ENCODE data around the gene NUP160. TPM values are rescaled to one million over a fixed set of nuclear protein-coding genes. Genes with fewer than 3 reads are reported as not detected.

The NUP160 gene
- total and polyA plus RNA-seq, 2 of the 8 experiments (the other 6 are each of a cell fraction or from before 2014, with no cell fraction given), result 44.6 to 100 TPM

DNA sequence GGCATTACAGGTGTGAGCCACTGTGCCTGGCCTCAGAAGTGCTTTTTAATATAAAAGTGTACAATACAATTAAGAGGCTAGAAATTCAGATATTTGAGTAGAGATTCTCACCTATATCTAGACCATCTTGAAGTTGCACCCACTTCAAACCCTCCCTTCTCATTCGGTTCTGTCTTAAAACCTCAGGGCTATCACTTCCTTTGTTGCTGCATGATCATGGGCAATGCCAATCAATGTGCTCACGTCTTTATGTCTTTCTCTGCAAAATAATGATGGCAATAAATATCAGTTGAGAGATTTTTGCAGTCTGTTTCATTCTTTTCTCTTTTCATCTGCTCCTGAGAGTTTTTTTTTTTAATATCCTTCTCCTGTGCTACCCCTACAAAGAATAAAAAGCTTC, 9.3 kb upstream of the NUP160 start:
- no peak overlapping the region for H3K18ac ChIP-seq (ENCODE audit: extremely low read depth, low read length)
- no peak overlapping the region for H2BK20ac ChIP-seq (ENCODE audit: low read length)
- no peaks in the 10 kb centered on the region for H3K23me2 ChIP-seq (ENCODE audit: low read depth, low read length)
- FAIRE-seq, result no peak
- no peak overlapping the region for H4K8ac ChIP-seq (ENCODE audit: extremely low read depth, insufficient read depth, low read length)
- no peak overlapping the region for H2BK120ac ChIP-seq (replicated peaks; ENCODE audit: low read depth, low read length)
- no peak overlapping the region for H2BK12ac ChIP-seq (ENCODE audit: low read depth, low read length)
- no peaks in the 10 kb centered on the region for H3K79me1 ChIP-seq (ENCODE audit: low read depth, low read length)
- WGBS, 2 experiments (ENCODE audit: extremely low coverage in 1 of 2, insufficient coverage in 1 of 2, insufficient read length in 1 of 2, insufficient replicate concordance in 2 of 2, low coverage in 1 of 2, low lambda C conversion rate in 2 of 2, missing lambda C conversion rate in 1 of 2), result 91% methylated on average over 2 of the region's 2 CpGs; no CpG with 5 or more reads in 1 of the 2 experiments
- H3K56ac ChIP-seq (replicated peaks; ENCODE audit: insufficient read length, low read depth, low read length), result no peak overlapping the region
- H3K4me3 ChIP-seq (ENCODE audit: extremely low read depth in 1 of 4, insufficient read depth in 2 of 4, low read depth in 3 of 4, low read length in 4 of 4), result no peak overlapping the region
- no peak overlapping the region for H3K27ac ChIP-seq (ENCODE audit: low read depth, low read length)
- POLR2A ChIA-PET (ENCODE audit: partially characterized antibody), result no interaction called here
- H2BK15ac ChIP-seq (ENCODE audit: low read length), result no peak overlapping the region
- CTCF ChIA-PET (ENCODE audit: partially characterized antibody), result no interaction called here
- no peaks in the 10 kb centered on the region for H3K79me2 ChIP-seq (ENCODE audit: control insufficient read depth in 1 of 2, insufficient read depth in 2 of 2, low read length in 2 of 2)
- no peaks in the 10 kb centered on the region for H3K4me1 ChIP-seq (replicated peaks in 1 of 4; ENCODE audit: control insufficient read depth in 3 of 4, insufficient read depth in 4 of 4, low read length in 3 of 4)
- no peak overlapping the region for H3K4me2 ChIP-seq (ENCODE audit: insufficient read depth in 1 of 2, low read depth in 2 of 2, low read length in 2 of 2)
- no peak overlapping the region for H2AFZ ChIP-seq (ENCODE audit: low read length)
- no peak for DNase-seq (ENCODE audit: low read depth in 1 of 2, low spot score in 2 of 2)
- H3K4ac ChIP-seq (replicated peaks; ENCODE audit: insufficient read length, low read depth, low read length), result no peak overlapping the region
- H3K9ac ChIP-seq (replicated peaks in 1 of 4; ENCODE audit: extremely low read depth in 1 of 4, low read depth in 3 of 4, low read length in 3 of 4), result no peak overlapping the region
- no peaks in the 10 kb centered on the region for H3K36me3 ChIP-seq (ENCODE audit: control insufficient read depth in 2 of 4, insufficient read depth in 4 of 4, low read length in 3 of 4)
- H2BK5ac ChIP-seq (ENCODE audit: low read depth, low read length), result no peak overlapping the region
- no peaks in the 10 kb centered on the region for H3K9me3 ChIP-seq (ENCODE audit: insufficient read depth in 2 of 2, low read depth in 1 of 2, low read length in 1 of 2)
- H4K91ac ChIP-seq (replicated peaks; ENCODE audit: insufficient read length, low read length), result no peak overlapping the region
- no peak overlapping the region for H3K23ac ChIP-seq (ENCODE audit: insufficient read length)
- H4K20me1 ChIP-seq (replicated peaks in 1 of 2; ENCODE audit: control insufficient read depth in 1 of 2, insufficient read depth in 2 of 2, low read length in 2 of 2), result no peaks in the 10 kb centered on the region
- no peaks in the 10 kb centered on the region for H3K27me3 ChIP-seq (replicated peaks in 1 of 4; ENCODE audit: control insufficient read depth in 3 of 4, extremely low read depth in 1 of 4, insufficient read depth in 3 of 4, low read length in 3 of 4)
- no peak overlapping the region for H2AK5ac ChIP-seq (ENCODE audit: low read depth, low read length)
- no peak overlapping the region for H3K14ac ChIP-seq (ENCODE audit: insufficient read length)
- no peak overlapping the region for H4K5ac ChIP-seq (ENCODE audit: insufficient read length, low read depth, low read length)
- TF ChIP-seq SUZ12 (IDR thresholded peaks at IDR 0.05; ENCODE audit: low read length) (no peak), EP300 (IDR thresholded peaks at IDR 0.05; ENCODE audit: borderline replicate concordance in 1 of 2, low read depth in 2 of 2, low read length in 2 of 2) (no peak), RXRA (IDR thresholded peaks at IDR 0.05; ENCODE audit: insufficient read depth, low read depth, low read length) (no peak), RBBP5 (IDR thresholded peaks at IDR 0.05; ENCODE audit: borderline replicate concordance, low read depth, low read length) (no peak), TEAD4 (IDR thresholded peaks at IDR 0.05; ENCODE audit: low read depth, low read length) (no peak), CHD1 (IDR thresholded peaks at IDR 0.05; ENCODE audit: low read depth, low read length) (no peak), KDM1A (IDR thresholded peaks at IDR 0.05; ENCODE audit: borderline replicate concordance, low read length) (no peak), GTF2F1 (IDR thresholded peaks at IDR 0.05; ENCODE audit: borderline replicate concordance, low read depth, low read length) (no peak), CBX8 (IDR thresholded peaks at IDR 0.05; ENCODE audit: borderline replicate concordance, low read depth, low read length) (no peak), ZNF274 (IDR thresholded peaks at IDR 0.05; ENCODE audit: borderline replicate concordance, extremely low read depth, low read length) (no peak), TBP (IDR thresholded peaks at IDR 0.05; ENCODE audit: low read depth, low read length) (no peak), EGR1 (IDR thresholded peaks at IDR 0.05; ENCODE audit: borderline replicate concordance, low read depth, low read length) (no peak), TCF12 (IDR thresholded peaks at IDR 0.05; ENCODE audit: low read depth, low read length) (no peak)
- TF ChIP-seq, protein P1, sequence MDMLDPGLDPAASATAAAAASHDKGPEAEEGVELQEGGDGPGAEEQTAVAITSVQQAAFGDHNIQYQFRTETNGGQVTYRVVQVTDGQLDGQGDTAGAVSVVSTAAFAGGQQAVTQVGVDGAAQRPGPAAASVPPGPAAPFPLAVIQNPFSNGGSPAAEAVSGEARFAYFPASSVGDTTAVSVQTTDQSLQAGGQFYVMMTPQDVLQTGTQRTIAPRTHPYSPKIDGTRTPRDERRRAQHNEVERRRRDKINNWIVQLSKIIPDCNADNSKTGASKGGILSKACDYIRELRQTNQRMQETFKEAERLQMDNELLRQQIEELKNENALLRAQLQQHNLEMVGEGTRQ (IDR thresholded peaks at IDR 0.05; ENCODE audit: low read length), result no peak
